Activated T-cell treated with anti-CD3 and anti-CD28 coated beads, Interleukin-2, amount 50 U/mL, for 24 hours (primary cell): ENCODE measurements around the gene TMC3.
"Not testable (repeated sequence)": the region's sequence is repeated elsewhere in the genome, so short reads cannot be mapped to it uniquely, and the experiment has no call there.

Source experiments
- DNase-seq: peaks from one replicate; pipeline ENCODE4 v3.0.0-alpha.2; 2020
- H3K27ac Mint-ChIP-seq: 2 replicates; pipeline ENCODE4 v1.8.0; 2020; ENCODE audit warnings: mild to moderate bottlenecking, mixed read lengths
- H3K27me3 Mint-ChIP-seq: 2 replicates; pipeline ENCODE4 v1.8.0; 2020; ENCODE audit warnings: mixed read lengths
- H3K36me3 Mint-ChIP-seq: 2 replicates; pipeline ENCODE4 v1.8.0; 2020; ENCODE audit warnings: low read depth, mixed read lengths
- H3K4me1 Mint-ChIP-seq: 2 replicates; pipeline ENCODE4 v1.8.0; 2020; ENCODE audit warnings: low read depth, mixed read lengths
- H3K4me3 Mint-ChIP-seq: 2 replicates; pipeline ENCODE4 v1.8.0; 2020; ENCODE audit warnings: mild to moderate bottlenecking, moderate library complexity, mixed read lengths
- H3K9me3 Mint-ChIP-seq: 2 replicates; pipeline ENCODE4 v1.8.0; 2020; ENCODE audit warnings: mixed read lengths

The TMC3 gene

DNA sequence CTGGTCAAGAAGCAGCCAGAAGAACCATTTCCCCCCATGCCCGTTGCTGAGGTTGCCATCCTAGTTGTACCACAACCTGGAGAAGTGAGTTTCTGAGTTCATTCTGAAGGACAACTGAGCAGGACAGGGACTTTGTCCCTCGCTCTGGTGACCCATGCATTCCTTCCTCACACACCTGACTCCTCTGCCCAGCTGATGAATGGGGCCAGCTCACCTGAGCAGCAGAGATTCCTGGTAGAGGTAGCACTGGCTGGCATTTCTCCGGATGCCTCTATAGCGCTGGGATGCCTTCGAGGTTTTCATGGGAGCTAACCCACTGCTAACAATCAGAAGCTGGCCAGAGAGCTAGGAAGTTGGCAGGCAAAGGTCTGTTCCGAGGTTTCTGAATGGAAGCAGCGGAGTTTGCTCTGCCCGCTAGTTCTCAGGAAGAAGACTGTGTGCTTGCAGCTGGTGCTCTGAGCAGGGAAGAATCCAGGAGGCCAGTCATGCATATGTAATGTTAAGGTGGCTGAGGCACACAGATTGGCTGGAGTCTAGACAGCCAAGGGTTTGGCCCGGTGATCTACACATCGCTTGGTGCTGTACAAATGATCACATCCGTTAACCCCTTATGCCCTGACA, at the start of gene TMC3:
Gene TMC3, minus strand, starts transcription at position 439 of the 621 bp plus-strand sequence. Its CDS starts 136 bp downstream, at position 303.
- H3K4me3 Mint-ChIP-seq: no peak within 1 kb of the TSS
- H3K4me1 Mint-ChIP-seq: no peaks in the 10 kb centered on the region
- H3K27me3 Mint-ChIP-seq: no peaks in the 10 kb centered on the region
- no peak within 1 kb of the TSS for H3K27ac Mint-ChIP-seq
- H3K36me3 Mint-ChIP-seq: no peaks in the 10 kb centered on the region
- no peaks in the 10 kb centered on the region for H3K9me3 Mint-ChIP-seq
- DNase-seq: no peak

DNA sequence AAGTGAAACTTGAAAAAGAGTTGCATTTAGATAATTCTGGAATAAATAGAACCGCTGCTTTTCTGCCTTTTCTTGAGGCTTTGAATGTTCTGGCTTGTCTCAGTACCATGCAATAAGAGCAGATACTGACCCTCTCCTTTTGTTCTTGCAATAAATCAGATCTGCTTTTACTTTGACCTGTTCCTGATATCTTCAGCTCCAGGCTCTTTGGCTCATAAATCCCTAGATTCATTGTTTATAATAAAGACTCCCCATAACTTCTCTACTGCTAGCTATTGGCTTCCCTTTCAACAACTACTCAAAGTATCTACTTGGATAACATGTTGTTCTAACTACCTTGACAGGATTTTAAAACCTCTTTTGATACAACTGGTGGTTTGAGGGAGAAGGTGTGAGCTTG, 47.4 kb upstream of the TMC3 start:
- H3K4me3 Mint-ChIP-seq: no peak overlapping the region
- H3K27ac Mint-ChIP-seq: no peak overlapping the region
- H3K9me3 Mint-ChIP-seq: no peaks in the 10 kb centered on the region
- DNase-seq: no peak
- H3K27me3 Mint-ChIP-seq: no peaks in the 10 kb centered on the region
- no peaks in the 10 kb centered on the region for H3K36me3 Mint-ChIP-seq
- no peaks in the 10 kb centered on the region for H3K4me1 Mint-ChIP-seq

DNA sequence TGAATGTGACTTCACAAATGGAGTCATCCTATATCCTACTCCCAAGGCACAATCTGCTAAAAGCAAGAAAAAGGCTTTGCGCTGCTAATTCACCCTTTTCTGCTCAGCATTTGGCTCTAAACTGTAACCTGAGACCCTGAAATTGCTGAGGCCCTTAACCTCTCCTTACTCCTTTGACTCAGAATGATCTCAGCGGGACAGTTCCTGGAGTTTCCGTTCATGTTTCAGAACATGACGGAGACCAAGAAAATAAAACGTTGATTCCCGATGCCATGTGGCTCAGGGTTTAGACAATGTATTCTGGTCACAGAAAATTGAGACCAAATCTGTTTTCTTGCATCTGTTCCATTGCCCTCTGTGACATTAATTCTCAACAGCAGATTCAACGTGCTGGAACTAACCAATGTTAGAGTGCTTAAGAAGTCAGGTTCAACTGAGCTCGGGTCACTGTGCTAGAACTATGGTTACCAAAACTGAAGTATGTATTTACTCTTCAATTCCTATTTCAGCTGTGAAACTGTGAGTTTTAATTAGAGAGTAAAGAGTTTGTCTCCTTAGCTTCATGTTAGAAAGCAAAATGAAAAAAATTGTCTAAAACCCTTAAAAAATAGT, 45.4 kb upstream of the TMC3 start:
- Mint-ChIP-seq H3K27ac (no peak overlapping the region), H3K36me3 (no peaks in the 10 kb centered on the region), H3K27me3 (peaks cover 4% of the 10 kb centered on the region), H3K4me3 (no peak overlapping the region), H3K9me3 (no peaks in the 10 kb centered on the region), H3K4me1 (peaks cover 5% of the 10 kb centered on the region)
- DNase-seq: no peak

DNA sequence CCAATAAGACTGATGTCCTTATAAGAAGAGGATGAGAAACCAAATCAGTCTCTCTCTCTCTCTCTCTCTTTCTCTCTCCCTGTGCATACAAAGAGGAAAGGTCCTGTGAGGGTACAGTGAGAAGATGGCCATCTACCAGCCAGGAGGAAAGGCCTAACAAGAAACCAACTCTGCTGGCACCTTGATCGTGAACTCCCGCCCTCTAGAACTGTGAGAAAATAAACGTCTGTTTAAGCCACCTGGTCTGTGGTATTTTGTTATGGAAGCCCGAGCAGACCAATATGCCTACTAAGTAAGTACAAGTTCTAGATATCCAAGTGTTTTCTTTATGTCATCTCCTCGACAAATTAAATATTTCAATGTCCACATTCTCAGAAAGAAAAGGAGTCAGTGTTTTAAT, 44.9 kb upstream of the TMC3 start:
- no peaks in the 10 kb centered on the region for H3K9me3 Mint-ChIP-seq
- no peaks in the 10 kb centered on the region for H3K36me3 Mint-ChIP-seq
- H3K4me3 Mint-ChIP-seq: no peak overlapping the region
- H3K27me3 Mint-ChIP-seq: peaks cover 8% of the 10 kb centered on the region
- DNase-seq: no peak
- H3K27ac Mint-ChIP-seq: no peak overlapping the region
- peaks cover 8% of the 10 kb centered on the region for H3K4me1 Mint-ChIP-seq

GRCh38 chr15:81418444-81418843, 44.4 kb upstream of the TMC3 start:
- Mint-ChIP-seq H3K27me3 (peaks cover 8% of the 10 kb centered on the region), H3K9me3 (no peaks in the 10 kb centered on the region), H3K4me1 (peaks cover 8% of the 10 kb centered on the region), H3K36me3 (no peaks in the 10 kb centered on the region), H3K4me3 (no peak overlapping the region), H3K27ac (no peak overlapping the region)
- DNase-seq: no peak

GRCh38 chr15:81414274-81414968, 40.4 kb upstream of the TMC3 start:
- H3K9me3 Mint-ChIP-seq, H3K27me3 Mint-ChIP-seq, DNase-seq, H3K4me3 Mint-ChIP-seq, H3K36me3 Mint-ChIP-seq, H3K27ac Mint-ChIP-seq: not testable (repeated sequence)
- peaks cover 14% of the 10 kb centered on the region for H3K4me1 Mint-ChIP-seq

GRCh38 chr15:81413851-81414250, 39.8 kb upstream of the TMC3 start:
- Mint-ChIP-seq H3K4me3 (no peak overlapping the region), H3K27ac (no peak overlapping the region), H3K27me3 (peaks cover 10% of the 10 kb centered on the region), H3K36me3 (no peaks in the 10 kb centered on the region), H3K4me1 (peaks cover 14% of the 10 kb centered on the region), H3K9me3 (no peaks in the 10 kb centered on the region)
- no peak for DNase-seq

DNA sequence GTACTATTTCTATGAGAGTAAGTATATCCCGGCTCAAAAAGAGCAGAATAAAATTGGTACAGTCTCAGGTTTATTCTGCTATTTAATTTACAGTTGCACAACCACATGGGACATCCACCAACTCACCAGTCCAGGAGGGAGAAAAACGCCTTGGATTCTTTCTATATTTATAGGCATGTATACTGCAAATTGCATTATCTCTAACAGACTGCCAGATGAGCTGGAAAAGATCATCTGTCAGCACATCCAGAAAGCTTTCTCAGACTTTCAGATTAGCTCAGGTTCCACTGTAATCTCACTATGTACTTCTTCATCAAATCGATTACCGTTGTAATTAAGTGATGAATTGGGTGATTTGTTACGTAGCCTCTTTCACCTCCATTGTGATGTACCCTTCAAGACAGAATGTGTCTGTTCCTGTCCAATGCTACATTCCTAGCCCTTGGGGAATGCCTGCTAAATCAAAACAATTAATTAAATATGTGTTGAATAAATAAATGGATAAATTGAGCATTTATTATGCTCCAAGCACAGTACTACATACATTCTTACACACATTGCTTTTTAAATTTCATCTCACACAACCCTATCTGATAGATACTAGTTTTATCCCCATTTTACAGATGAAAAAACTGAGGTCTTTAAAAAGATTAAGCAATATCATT, 38.1 kb upstream of the TMC3 start:
- Mint-ChIP-seq H3K4me3 (no peak overlapping the region), H3K4me1 (peaks cover 14% of the 10 kb centered on the region), H3K36me3 (no peaks in the 10 kb centered on the region), H3K27me3 (peaks cover 10% of the 10 kb centered on the region), H3K27ac (no peak overlapping the region), H3K9me3 (no peaks in the 10 kb centered on the region)
- no peak for DNase-seq

- H3K4me3 Mint-ChIP-seq: no peak overlapping the region
- H3K27ac Mint-ChIP-seq: no peak overlapping the region
- no peak for DNase-seq
- H3K36me3 Mint-ChIP-seq: no peaks in the 10 kb centered on the region
- peaks cover 14% of the 10 kb centered on the region for H3K4me1 Mint-ChIP-seq
- no peaks in the 10 kb centered on the region for H3K9me3 Mint-ChIP-seq
- peaks cover 10% of the 10 kb centered on the region for H3K27me3 Mint-ChIP-seq
Measured at GRCh38 chr15:81411051-81411450, 37.0 kb upstream of the TMC3 start.

GRCh38 chr15:81410318-81410753, 36.3 kb upstream of the TMC3 start:
- Mint-ChIP-seq H3K4me1 (peaks cover 14% of the 10 kb centered on the region), H3K27ac (no peak overlapping the region), H3K4me3 (no peak overlapping the region), H3K9me3 (no peaks in the 10 kb centered on the region), H3K27me3 (peaks cover 10% of the 10 kb centered on the region), H3K36me3 (no peaks in the 10 kb centered on the region)
- DNase-seq: peak; percentile 33

GRCh38 chr15:81407718-81408117, 33.7 kb upstream of the TMC3 start:
- no peak overlapping the region for H3K4me3 Mint-ChIP-seq
- no peak for DNase-seq
- no peaks in the 10 kb centered on the region for H3K9me3 Mint-ChIP-seq
- no peaks in the 10 kb centered on the region for H3K36me3 Mint-ChIP-seq
- H3K4me1 Mint-ChIP-seq: peaks cover 6% of the 10 kb centered on the region
- peaks cover 2% of the 10 kb centered on the region for H3K27me3 Mint-ChIP-seq
- H3K27ac Mint-ChIP-seq: no peak overlapping the region

DNA sequence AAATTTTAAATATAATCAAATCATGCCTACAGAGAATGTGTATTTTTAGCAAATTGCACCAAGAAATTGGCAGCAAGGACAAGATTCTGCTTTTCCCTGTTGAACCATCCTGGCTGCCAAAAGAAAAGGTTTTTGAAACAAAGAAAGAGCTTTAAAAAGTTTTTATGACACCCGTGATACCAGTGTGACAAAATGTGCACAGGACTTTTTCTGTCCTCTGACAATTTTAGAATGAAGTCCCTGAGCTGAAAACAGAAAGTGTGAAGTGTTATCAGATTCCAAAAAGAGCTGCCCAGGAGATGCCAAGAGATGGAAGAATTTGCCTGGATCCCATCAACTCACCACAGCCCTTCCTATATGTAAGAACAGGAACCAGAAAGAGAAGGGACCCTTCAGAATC, 33.2 kb upstream of the TMC3 start:
- no peak overlapping the region for H3K4me3 Mint-ChIP-seq

GRCh38 chr15:81400640-81401236, 26.7 kb upstream of the TMC3 start:
- no peaks in the 10 kb centered on the region for H3K27me3 Mint-ChIP-seq
- H3K27ac Mint-ChIP-seq: no peak overlapping the region
- DNase-seq: no peak
- no peak overlapping the region for H3K4me3 Mint-ChIP-seq
- no peaks in the 10 kb centered on the region for H3K4me1 Mint-ChIP-seq
- no peaks in the 10 kb centered on the region for H3K36me3 Mint-ChIP-seq
- no peaks in the 10 kb centered on the region for H3K9me3 Mint-ChIP-seq

More for the DNA sequence above, 33.2 kb upstream of the TMC3 start:
- no peaks in the 10 kb centered on the region for H3K36me3 Mint-ChIP-seq
- DNase-seq: no peak
- peaks cover 2% of the 10 kb centered on the region for H3K27me3 Mint-ChIP-seq
- no peak overlapping the region for H3K27ac Mint-ChIP-seq
- peaks cover 6% of the 10 kb centered on the region for H3K4me1 Mint-ChIP-seq
- no peaks in the 10 kb centered on the region for H3K9me3 Mint-ChIP-seq

- H3K9me3 Mint-ChIP-seq: no peaks in the 10 kb centered on the region
- H3K27ac Mint-ChIP-seq: no peak overlapping the region
- no peak overlapping the region for H3K4me3 Mint-ChIP-seq
- no peaks in the 10 kb centered on the region for H3K36me3 Mint-ChIP-seq
- H3K4me1 Mint-ChIP-seq: no peaks in the 10 kb centered on the region
- H3K27me3 Mint-ChIP-seq: no peaks in the 10 kb centered on the region
- DNase-seq: no peak
Measured at GRCh38 chr15:81398910-81399551, 25.0 kb upstream of the TMC3 start.
